IPS-18a (cell line): ENCODE results near the gene DOK7.

ENCODE experiments used
- H3K27ac ChIP-seq: one replicate; pipeline ENCODE4 v1.5.1; 2013; ENCODE audit warnings: low read length
- H3K27me3 ChIP-seq: one replicate; pipeline ENCODE4 v1.6.1; 2013; ENCODE audit warnings: mild to moderate bottlenecking, low read length; ENCODE audit not compliant: control insufficient read depth, insufficient read depth
- H3K36me3 ChIP-seq: one replicate; pipeline ENCODE4 v1.6.1; 2013; ENCODE audit warnings: low read depth, low read length; ENCODE audit not compliant: control insufficient read depth
- H3K4me1 ChIP-seq: one replicate; pipeline ENCODE4 v1.6.1; 2013; ENCODE audit warnings: low read depth, low read length; ENCODE audit not compliant: control insufficient read depth
- H3K4me3 ChIP-seq: one replicate; pipeline ENCODE4 v1.5.1; 2013; ENCODE audit warnings: low read length
- H3K9ac ChIP-seq: one replicate; pipeline ENCODE4 v1.6.1; 2013; ENCODE audit warnings: mild to moderate bottlenecking, low read length, moderate library complexity
- H3K9me3 ChIP-seq: one replicate; pipeline ENCODE4 v1.6.1; 2013; ENCODE audit warnings: low read depth, low read length; ENCODE audit not compliant: control insufficient read depth

The DOK7 gene

GRCh38 chr4:3512719-3513118 lies 49.6 kb downstream of the DOK7 start:
- H3K36me3 ChIP-seq, result peaks cover 70% of the 10 kb centered on the region
- no peaks in the 10 kb centered on the region for H3K27me3 ChIP-seq
- H3K27ac ChIP-seq, result no peak overlapping the region
- no peak overlapping the region for H3K9ac ChIP-seq
- H3K4me3 ChIP-seq, result no peak overlapping the region
- H3K4me1 ChIP-seq, result no peaks in the 10 kb centered on the region
- no peaks in the 10 kb centered on the region for H3K9me3 ChIP-seq

DNA sequence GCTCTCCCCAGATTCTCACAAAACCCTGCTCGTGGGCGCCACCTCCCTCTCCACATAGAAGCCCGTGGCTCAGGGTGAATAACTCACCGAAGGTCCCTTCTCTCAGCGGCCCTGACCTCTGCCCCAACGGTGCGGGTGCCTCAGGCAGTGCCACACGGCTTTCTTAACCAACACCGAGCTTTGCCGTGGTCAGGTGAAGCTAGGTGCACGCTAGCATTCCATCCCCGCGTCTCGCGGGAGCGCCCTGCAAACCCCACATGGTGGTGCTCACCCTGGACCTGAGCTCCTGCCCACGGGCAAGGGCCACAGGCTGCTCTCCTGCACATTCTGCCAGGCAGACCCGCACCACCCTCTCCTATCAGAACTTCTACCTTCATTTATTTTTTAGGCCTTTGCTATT lies 50.7 kb downstream of the DOK7 start:
- H3K27me3 ChIP-seq, result no peaks in the 10 kb centered on the region
- H3K4me1 ChIP-seq, result no peaks in the 10 kb centered on the region
- no peak overlapping the region for H3K4me3 ChIP-seq
- no peaks in the 10 kb centered on the region for H3K9me3 ChIP-seq
- no peak overlapping the region for H3K27ac ChIP-seq
- peaks cover 69% of the 10 kb centered on the region for H3K36me3 ChIP-seq
- no peak overlapping the region for H3K9ac ChIP-seq

- no peak overlapping the region for H3K4me3 ChIP-seq
- no peak overlapping the region for H3K9ac ChIP-seq
- H3K36me3 ChIP-seq, result peaks cover 66% of the 10 kb centered on the region
- no peaks in the 10 kb centered on the region for H3K27me3 ChIP-seq
- no peaks in the 10 kb centered on the region for H3K4me1 ChIP-seq
- no peak overlapping the region for H3K27ac ChIP-seq
- no peaks in the 10 kb centered on the region for H3K9me3 ChIP-seq
These were observed 51.2 kb downstream of the DOK7 start for GRCh38 chr4:3514221-3514780.

- H3K27ac ChIP-seq, result no peak overlapping the region
- no peaks in the 10 kb centered on the region for H3K27me3 ChIP-seq
- H3K9me3 ChIP-seq, result no peaks in the 10 kb centered on the region
- H3K9ac ChIP-seq, result no peak overlapping the region
- no peak overlapping the region for H3K4me3 ChIP-seq
- H3K4me1 ChIP-seq, result no peaks in the 10 kb centered on the region
- H3K36me3 ChIP-seq, result peaks cover 62% of the 10 kb centered on the region
These were observed 51.8 kb downstream of the DOK7 start for GRCh38 chr4:3514806-3515501.

DNA sequence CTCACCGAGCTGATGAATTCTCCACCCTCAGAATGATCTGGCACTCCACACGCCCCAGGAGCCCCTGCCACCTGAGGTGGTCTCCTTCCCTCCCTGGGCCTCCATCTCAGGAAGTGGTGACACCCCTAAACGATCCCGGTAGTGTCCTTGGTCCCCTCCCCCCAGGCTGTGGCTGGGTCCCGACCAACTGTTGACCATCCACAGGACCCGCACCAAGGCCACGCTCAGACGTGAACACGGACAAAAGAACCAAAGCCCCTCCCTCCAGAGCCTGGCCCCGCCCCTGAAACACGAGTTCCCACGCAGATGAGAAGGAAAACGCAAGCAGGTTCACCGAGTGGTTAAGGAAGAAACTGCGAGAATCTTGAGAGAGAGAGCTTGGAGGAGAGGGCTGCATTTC lies 52.5 kb downstream of the DOK7 start:
- no peaks in the 10 kb centered on the region for H3K9me3 ChIP-seq
- no peak overlapping the region for H3K27ac ChIP-seq
- H3K27me3 ChIP-seq, result no peaks in the 10 kb centered on the region
- H3K4me3 ChIP-seq, result no peak overlapping the region
- H3K36me3 ChIP-seq, result peaks cover 63% of the 10 kb centered on the region
- H3K4me1 ChIP-seq, result no peaks in the 10 kb centered on the region
- no peak overlapping the region for H3K9ac ChIP-seq

- Histone ChIP-seq H3K9me3 (no peaks in the 10 kb centered on the region), H3K4me1 (no peaks in the 10 kb centered on the region), H3K4me3 (no peak overlapping the region), H3K36me3 (peaks cover 64% of the 10 kb centered on the region), H3K9ac (no peak overlapping the region), H3K27me3 (no peaks in the 10 kb centered on the region), H3K27ac (no peak overlapping the region)
These were observed 53.1 kb downstream of the DOK7 start for GRCh38 chr4:3516061-3516835.

- Histone ChIP-seq H3K36me3 (peaks cover 59% of the 10 kb centered on the region), H3K4me3 (no peak overlapping the region), H3K27ac (no peak overlapping the region), H3K9ac (no peak overlapping the region), H3K9me3 (no peaks in the 10 kb centered on the region), H3K4me1 (no peaks in the 10 kb centered on the region), H3K27me3 (no peaks in the 10 kb centered on the region)
These were observed 54.0 kb downstream of the DOK7 start for GRCh38 chr4:3516836-3517730.

- Histone ChIP-seq H3K4me3 (no peak overlapping the region), H3K9me3 (no peaks in the 10 kb centered on the region), H3K4me1 (no peaks in the 10 kb centered on the region), H3K9ac (no peak overlapping the region), H3K27ac (no peak overlapping the region), H3K36me3 (peaks cover 52% of the 10 kb centered on the region), H3K27me3 (no peaks in the 10 kb centered on the region)
These were observed 54.8 kb downstream of the DOK7 start for GRCh38 chr4:3517731-3518510.

DNA sequence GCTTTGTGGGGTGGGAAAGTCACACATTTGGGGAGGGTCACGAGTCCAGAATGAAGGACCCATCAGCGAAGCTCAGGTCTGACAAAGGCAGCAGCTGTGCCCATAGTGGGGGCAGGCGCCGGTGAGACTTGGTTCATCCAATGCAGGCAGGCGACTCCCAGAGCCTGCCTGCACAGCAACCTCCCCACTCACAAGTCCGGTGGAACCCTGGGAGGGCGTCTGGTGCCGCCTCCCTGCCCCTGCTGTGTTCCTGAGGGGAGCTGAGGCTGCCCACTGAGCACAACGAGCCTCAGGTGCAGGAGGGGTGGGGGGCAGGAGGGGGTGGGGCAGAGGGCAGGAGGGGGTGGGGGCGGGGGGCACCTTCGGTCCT lies 55.4 kb downstream of the DOK7 start:
- Histone ChIP-seq H3K27me3 (no peaks in the 10 kb centered on the region), H3K4me1 (no peaks in the 10 kb centered on the region), H3K36me3 (peaks cover 54% of the 10 kb centered on the region), H3K9me3 (no peaks in the 10 kb centered on the region), H3K9ac (no peak overlapping the region), H3K4me3 (no peak overlapping the region), H3K27ac (no peak overlapping the region)

DNA sequence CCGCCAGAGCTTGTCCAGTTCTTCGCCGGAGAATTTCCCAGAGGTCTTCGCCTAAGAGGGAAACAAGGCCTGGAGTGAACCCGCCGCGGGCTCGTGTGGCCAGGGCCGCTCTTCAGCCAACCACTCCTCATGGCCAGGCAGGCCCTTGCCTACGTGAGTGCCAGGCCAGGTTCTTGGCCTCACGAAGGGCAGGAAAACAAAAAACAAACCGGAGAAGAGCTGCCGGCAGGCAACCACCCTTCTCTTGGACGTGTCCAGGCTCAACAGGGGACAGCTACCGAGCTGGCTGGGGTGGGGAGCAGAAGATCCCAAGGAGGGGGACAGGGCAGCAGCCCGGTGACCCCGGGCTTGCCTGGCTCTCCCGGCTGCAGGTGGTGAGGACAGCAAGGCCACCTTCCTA lies 55.8 kb downstream of the DOK7 start:
- H3K9me3 ChIP-seq, result no peaks in the 10 kb centered on the region
- no peak overlapping the region for H3K9ac ChIP-seq
- H3K27me3 ChIP-seq, result no peaks in the 10 kb centered on the region
- peaks cover 55% of the 10 kb centered on the region for H3K36me3 ChIP-seq
- H3K27ac ChIP-seq, result no peak overlapping the region
- no peaks in the 10 kb centered on the region for H3K4me1 ChIP-seq
- no peak overlapping the region for H3K4me3 ChIP-seq
